D721Med (cell line): ENCODE results near the gene RALGAPA2.

Experiments
- DNase-seq: peaks from one replicate; pipeline ENCODE4 v3.0.0; 2011; ENCODE audit warnings: low spot score; ENCODE audit not compliant: insufficient read length
- FAIRE-seq: peaks from 2 replicates; lab custom pipeline; 2011; peaks lifted over from hg19 to GRCh38; lab: Jason Lieb, UNC
- TF ChIP-seq, protein P1 (sequence below): IDR thresholded peaks from 2 replicates; pipeline ENCODE4 v1.5.1; 2012; ENCODE audit warnings: mild to moderate bottlenecking, control low read depth; ENCODE audit not compliant: insufficient read depth; ENCODE audit errors: missing control alignments

Gene RALGAPA2

GRCh38 chr20:20710443-20711315 is 1.8 kb downstream of the RALGAPA2 start:
- TF ChIP-seq, protein P1, sequence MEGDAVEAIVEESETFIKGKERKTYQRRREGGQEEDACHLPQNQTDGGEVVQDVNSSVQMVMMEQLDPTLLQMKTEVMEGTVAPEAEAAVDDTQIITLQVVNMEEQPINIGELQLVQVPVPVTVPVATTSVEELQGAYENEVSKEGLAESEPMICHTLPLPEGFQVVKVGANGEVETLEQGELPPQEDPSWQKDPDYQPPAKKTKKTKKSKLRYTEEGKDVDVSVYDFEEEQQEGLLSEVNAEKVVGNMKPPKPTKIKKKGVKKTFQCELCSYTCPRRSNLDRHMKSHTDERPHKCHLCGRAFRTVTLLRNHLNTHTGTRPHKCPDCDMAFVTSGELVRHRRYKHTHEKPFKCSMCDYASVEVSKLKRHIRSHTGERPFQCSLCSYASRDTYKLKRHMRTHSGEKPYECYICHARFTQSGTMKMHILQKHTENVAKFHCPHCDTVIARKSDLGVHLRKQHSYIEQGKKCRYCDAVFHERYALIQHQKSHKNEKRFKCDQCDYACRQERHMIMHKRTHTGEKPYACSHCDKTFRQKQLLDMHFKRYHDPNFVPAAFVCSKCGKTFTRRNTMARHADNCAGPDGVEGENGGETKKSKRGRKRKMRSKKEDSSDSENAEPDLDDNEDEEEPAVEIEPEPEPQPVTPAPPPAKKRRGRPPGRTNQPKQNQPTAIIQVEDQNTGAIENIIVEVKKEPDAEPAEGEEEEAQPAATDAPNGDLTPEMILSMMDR, result no peak
- no peak for DNase-seq
- no peak for FAIRE-seq

- TF ChIP-seq, protein P1, result no peak
- FAIRE-seq (no peak), DNase-seq (no peak)
Observed at GRCh38 chr20:20709887-20710286, 2.6 kb downstream of the RALGAPA2 start.

GRCh38 chr20:20706285-20706684 is 6.2 kb downstream of the RALGAPA2 start:
- no peak for FAIRE-seq
- TF ChIP-seq, protein P1, result no peak

GRCh38 chr20:20702330-20703245 is 9.9 kb downstream of the RALGAPA2 start:
- FAIRE-seq (no peak), DNase-seq (no peak)
- TF ChIP-seq, protein P1, result no peak

More at GRCh38 chr20:20706285-20706684, 6.2 kb downstream of the RALGAPA2 start:
- DNase-seq, result no peak

DNA sequence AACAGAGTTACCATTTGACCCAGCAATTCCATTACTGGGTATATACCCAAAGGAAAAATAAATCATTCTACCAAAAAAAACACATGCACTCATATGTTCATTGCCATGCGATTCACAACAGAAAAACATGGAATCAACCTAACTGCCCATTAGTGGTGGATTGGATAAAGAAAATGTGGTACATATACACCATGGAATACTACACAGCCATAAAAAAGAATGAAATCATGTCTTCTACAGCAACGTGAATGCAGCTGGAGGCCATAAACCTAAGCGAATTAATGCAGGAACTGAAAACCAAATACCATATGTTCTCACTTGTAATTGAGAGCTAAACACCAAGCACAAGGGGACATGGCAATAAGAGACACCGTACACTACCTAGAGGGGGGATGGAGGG is 12.5 kb downstream of the RALGAPA2 start:
- TF ChIP-seq, protein P1, result no peak
- no peak for FAIRE-seq

GRCh38 chr20:20699144-20699543 is 13.3 kb downstream of the RALGAPA2 start:
- DNase-seq (no peak), FAIRE-seq (no peak)
- TF ChIP-seq, protein P1, result no peak

More for the DNA sequence above, 12.5 kb downstream of the RALGAPA2 start:
- no peak for DNase-seq
